GM12878 (cell line): Measurements from ENCODE around the gene ANKRD66. TPM values are rescaled to one million over a fixed set of nuclear protein-coding genes. Genes with fewer than 3 reads are reported as not detected.
"Not testable (repeated sequence)": the region's sequence is repeated elsewhere in the genome, so short reads cannot be mapped to it uniquely, and the experiment has no call there.

Experiments
- ATAC-seq: fragments of 200-7000 bp; cut with Tn5 transposase; 3 replicates; pipeline ENCODE4 v1.9.1; 2020; ENCODE audit warnings: mild to moderate bottlenecking, moderate library complexity
- BruUV-seq: library from RNA; stranded (reverse); fragments of 400-500 nt; replicated peaks from 2 replicates; lab custom pipeline; 2021; lab: Mats Ljungman, UMichigan
- CTCF ChIA-PET: fragments of 300-600 bp; sonication (Branson Sonifier 250); formaldehyde crosslinking; extraction: SDS; loops from one replicate; lab custom pipeline; 2021; ENCODE audit warnings: inconsistent platforms; lab: Yijun Ruan, JAX
- POLR2A ChIA-PET: fragments of 350-600 bp; formaldehyde crosslinking; extraction: SDS; loops from one replicate; lab custom pipeline; 2021; ENCODE audit warnings: inconsistent platforms; lab: Charles Lee
- RAD21 ChIA-PET: fragments of 300-600 bp; sonication (Branson Sonifier 250); formaldehyde crosslinking; loops from one replicate; lab custom pipeline; 2023; ENCODE audit warnings: antibody characterized with exemption; ENCODE audit not compliant: unreplicated experiment; lab: Charles Lee
- SMC1A ChIA-PET: fragments of 300-600 bp; sonication (Branson Sonifier 250); formaldehyde crosslinking; loops from one replicate; lab custom pipeline; 2023; ENCODE audit not compliant: unreplicated experiment, uncharacterized antibody; lab: Charles Lee
- DNase-seq: peaks from one replicate; pipeline ENCODE4 v3.0.0-alpha.2; 2011; ENCODE audit warnings: low read depth, low spot score
- FAIRE-seq: peaks from 3 replicates; lab custom pipeline; 2011; peaks lifted over from hg19 to GRCh38; lab: Jason Lieb, UNC
- H2AFZ ChIP-seq: 2 replicates; pipeline ENCODE4 v1.6.0; 2011; ENCODE audit warnings: low read depth, low read length, control low read depth; ENCODE audit not compliant: control insufficient read depth
- H3K27ac ChIP-seq: 2 replicates; pipeline ENCODE4 v1.5.1; 2011; ENCODE audit warnings: control low read depth; ENCODE audit not compliant: control insufficient read depth, insufficient read depth
- H3K27me3 ChIP-seq, 2 experiments: replicated peaks in 1 of 2; 2 replicates each; pipeline versions ENCODE4 v1.6.0 to v1.6.1; 2011; ENCODE audit warnings: low read length in 1 of 2; ENCODE audit not compliant: control insufficient read depth in 2 of 2, insufficient read depth in 2 of 2
- H3K36me3 ChIP-seq, 2 experiments: 2 replicates each; pipeline ENCODE4 v1.5.1; 2011; ENCODE audit warnings: low read length in 1 of 2; ENCODE audit not compliant: control insufficient read depth in 2 of 2, insufficient read depth in 2 of 2
- H3K4me1 ChIP-seq: 2 replicates; pipeline ENCODE4 v1.6.1; 2011; ENCODE audit warnings: mild to moderate bottlenecking, low read length, moderate library complexity, mixed read lengths; ENCODE audit not compliant: control insufficient read depth, insufficient read depth
- H3K4me2 ChIP-seq: 2 replicates; pipeline ENCODE4 v1.6.0; 2011; ENCODE audit warnings: control low read depth; ENCODE audit not compliant: control insufficient read depth, insufficient read depth
- H3K4me3 ChIP-seq: fragments of 200-600 bp; sonication (generic); 2 replicates; pipeline ENCODE4 v1.5.1; 2016
- H3K79me2 ChIP-seq: 2 replicates; pipeline ENCODE4 v1.6.0; 2011; ENCODE audit warnings: low read length; ENCODE audit not compliant: control insufficient read depth, insufficient read depth
- H3K9ac ChIP-seq: 2 replicates; pipeline ENCODE4 v1.8.0; 2011; ENCODE audit warnings: low read length, control low read depth, mixed read lengths; ENCODE audit not compliant: control insufficient read depth, insufficient read depth
- H3K9me3 ChIP-seq: replicated peaks from 3 replicates; pipeline ENCODE4 v1.5.1; 2011; ENCODE audit warnings: mild to moderate bottlenecking, low read length; ENCODE audit not compliant: control insufficient read depth, insufficient read depth
- H4K20me1 ChIP-seq: 2 replicates; pipeline ENCODE4 v1.6.0; 2011; ENCODE audit not compliant: control insufficient read depth, insufficient read depth
- CBFB ChIP-seq: IDR thresholded peaks from 2 replicates; pipeline ENCODE4 v1.6.1; 2016; ENCODE audit warnings: antibody characterized with exemption, low read depth
- CHD1 ChIP-seq: IDR thresholded peaks from 2 replicates; pipeline ENCODE4 v1.6.1; 2012; ENCODE audit warnings: low read depth, low read length, improper control_type of control experiment
- FOXM1 ChIP-seq: IDR thresholded peaks from 2 replicates; pipeline ENCODE4 v1.6.1; 2012; ENCODE audit warnings: low read depth, mild to moderate bottlenecking, inconsistent platforms, low read length, moderate library complexity
- KDM1A ChIP-seq: fragments of 200-600 bp; sonication (generic); IDR thresholded peaks from 2 replicates; pipeline ENCODE4 v1.6.1; 2016; ENCODE audit warnings: borderline replicate concordance
- KLF5 ChIP-seq: fragments of 450-650 bp; IDR thresholded peaks from 2 replicates; pipeline ENCODE4 v1.6.1; 2014; ENCODE audit warnings: mild to moderate bottlenecking; ENCODE audit not compliant: partially characterized antibody
- RCOR1 ChIP-seq: conservative IDR thresholded peaks from 2 replicates; pipeline ENCODE4 v1.6.1; 2012; ENCODE audit warnings: low read depth, low read length, improper control_type of control experiment
- WGBS: methylation state at CpG from one replicate; pipeline ENCODE4 v1.1.6; 2016; ENCODE audit warnings: low lambda C conversion rate; ENCODE audit not compliant: insufficient replicate concordance, insufficient coverage; ENCODE audit errors: missing lambda C conversion rate; 5-methylcytosine and 5-hydroxymethylcytosine counted together
- in situ Hi-C: fragments of 300-500 bp; cut with MboI; formaldehyde crosslinking; loops from 9 replicates; pipeline ENCODE4 v1.14.3; 2018; ENCODE audit warnings: mixed read lengths
- intact Hi-C: fragments of 100-400 bp; cut with micrococcal nuclease; formaldehyde crosslinking; loops from one replicate; pipeline ENCODE4 v1.14.2; 2022; ENCODE audit not compliant: unreplicated experiment
- polyA plus RNA-seq, 11 experiments: library from polyadenylated mRNA; depleted of rRNA in 4 of 11; unstranded in 6 of 11; stranded (reverse) in 5 of 11; fragments of >200 nt; fragmentation: Nextera tagmentation in 4 of 11; fragmentation: Illumina TruSeq in 1 of 11; extraction: Ambion mirVana in 4 of 11; extraction: Trizol in 1 of 11; gene quantifications; 1 replicate in 1 of 11; 2 replicates in 10 of 11; pipeline versions ENCODE4 v1.2.1 to v1.2.3, GENCODE V29; 2011 to 2016; ENCODE audit warnings: inconsistent platforms in 2 of 11, missing spikeins in 2 of 11, low read depth in 1 of 11
- total RNA-seq, 4 experiments: library from RNA; depleted of rRNA in 3 of 4; stranded (reverse); fragments of >200 nt in 3 of 4; fragmentation: Illumina TruSeq in 1 of 4; extraction: Trizol in 1 of 4; gene quantifications; 2 replicates each; pipeline versions ENCODE4 v1.2.1 to v1.2.3, GENCODE V29; 2013 to 2021
- TF ChIP-seq, protein P1 (sequence below): fragments of 450-650 bp; IDR thresholded peaks from 2 replicates; pipeline ENCODE4 v1.6.1; 2017; ENCODE audit warnings: mild to moderate bottlenecking, moderate library complexity

Gene ANKRD66
- total and polyA plus RNA-seq, 10 of the 15 experiments (the other 5 are each of a cell fraction or from before 2014, with no cell fraction given): not detected

DNA sequence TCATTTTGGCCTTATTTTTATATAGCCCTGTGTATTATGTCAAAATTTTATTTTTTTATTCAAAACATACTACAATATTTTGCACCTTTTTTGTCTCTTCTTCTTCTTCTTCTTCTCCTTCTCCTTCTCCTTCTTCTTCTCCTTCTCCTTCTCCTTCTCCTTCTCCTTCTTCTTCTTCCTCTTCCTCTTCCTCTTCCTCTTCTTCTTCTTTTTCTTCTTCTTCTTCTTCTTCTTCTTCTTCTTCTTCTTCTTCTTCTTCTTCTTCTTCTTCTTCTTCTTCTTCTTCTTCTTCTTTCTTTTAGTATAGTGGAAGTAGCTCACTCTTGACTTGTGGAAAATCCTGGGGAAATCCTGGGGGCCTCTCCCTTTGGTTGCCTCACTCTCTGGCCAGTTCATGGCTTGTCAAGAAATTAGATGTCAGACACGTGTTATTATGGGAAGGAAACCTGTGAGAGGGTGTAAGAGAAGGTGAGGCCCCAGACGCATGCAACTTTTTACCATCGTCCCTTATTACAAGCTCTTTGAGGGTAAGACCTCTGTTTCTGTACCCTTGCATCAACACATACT is 2.5 kb upstream of the ANKRD66 start:
- POLR2A ChIA-PET: not testable (repeated sequence)

DNA sequence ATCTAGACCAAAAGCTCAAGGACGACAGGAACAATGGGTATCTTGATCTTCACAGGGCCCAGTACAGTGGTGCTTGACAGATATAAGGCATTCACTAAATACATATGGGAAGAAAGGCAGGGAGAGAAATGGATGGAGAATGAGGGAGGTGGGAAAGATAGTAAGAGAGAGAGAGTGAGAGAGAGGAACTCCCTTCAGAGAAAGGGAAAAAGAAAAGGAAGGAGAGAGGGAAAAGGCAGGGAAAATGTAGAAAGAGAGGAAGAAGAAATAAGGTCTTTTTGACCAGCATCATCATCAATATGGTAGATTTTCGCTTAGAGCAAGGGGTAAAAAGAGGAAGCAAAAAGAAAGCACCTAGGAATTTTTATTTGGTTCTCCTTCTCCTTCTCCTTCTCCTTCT is 760 bp upstream of the ANKRD66 start:
- no peak for TF ChIP-seq KLF5
- TF ChIP-seq CBFB: no peak
- no peak for TF ChIP-seq CHD1
- no peak for TF ChIP-seq KDM1A
- TF ChIP-seq, protein P1, sequence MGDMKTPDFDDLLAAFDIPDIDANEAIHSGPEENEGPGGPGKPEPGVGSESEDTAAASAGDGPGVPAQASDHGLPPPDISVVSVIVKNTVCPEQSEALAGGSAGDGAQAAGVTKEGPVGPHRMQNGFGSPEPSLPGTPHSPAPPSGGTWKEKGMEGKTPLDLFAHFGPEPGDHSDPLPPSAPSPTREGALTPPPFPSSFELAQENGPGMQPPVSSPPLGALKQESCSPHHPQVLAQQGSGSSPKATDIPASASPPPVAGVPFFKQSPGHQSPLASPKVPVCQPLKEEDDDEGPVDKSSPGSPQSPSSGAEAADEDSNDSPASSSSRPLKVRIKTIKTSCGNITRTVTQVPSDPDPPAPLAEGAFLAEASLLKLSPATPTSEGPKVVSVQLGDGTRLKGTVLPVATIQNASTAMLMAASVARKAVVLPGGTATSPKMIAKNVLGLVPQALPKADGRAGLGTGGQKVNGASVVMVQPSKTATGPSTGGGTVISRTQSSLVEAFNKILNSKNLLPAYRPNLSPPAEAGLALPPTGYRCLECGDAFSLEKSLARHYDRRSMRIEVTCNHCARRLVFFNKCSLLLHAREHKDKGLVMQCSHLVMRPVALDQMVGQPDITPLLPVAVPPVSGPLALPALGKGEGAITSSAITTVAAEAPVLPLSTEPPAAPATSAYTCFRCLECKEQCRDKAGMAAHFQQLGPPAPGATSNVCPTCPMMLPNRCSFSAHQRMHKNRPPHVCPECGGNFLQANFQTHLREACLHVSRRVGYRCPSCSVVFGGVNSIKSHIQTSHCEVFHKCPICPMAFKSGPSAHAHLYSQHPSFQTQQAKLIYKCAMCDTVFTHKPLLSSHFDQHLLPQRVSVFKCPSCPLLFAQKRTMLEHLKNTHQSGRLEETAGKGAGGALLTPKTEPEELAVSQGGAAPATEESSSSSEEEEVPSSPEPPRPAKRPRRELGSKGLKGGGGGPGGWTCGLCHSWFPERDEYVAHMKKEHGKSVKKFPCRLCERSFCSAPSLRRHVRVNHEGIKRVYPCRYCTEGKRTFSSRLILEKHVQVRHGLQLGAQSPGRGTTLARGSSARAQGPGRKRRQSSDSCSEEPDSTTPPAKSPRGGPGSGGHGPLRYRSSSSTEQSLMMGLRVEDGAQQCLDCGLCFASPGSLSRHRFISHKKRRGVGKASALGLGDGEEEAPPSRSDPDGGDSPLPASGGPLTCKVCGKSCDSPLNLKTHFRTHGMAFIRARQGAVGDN: no peak
- TF ChIP-seq FOXM1: no peak
- no peak for TF ChIP-seq RCOR1
- no TSS peak for BruUV-seq
- Histone ChIP-seq H3K27ac (no peak overlapping the region), H3K9me3 (no peaks in the 10 kb centered on the region), H3K9ac (no peak overlapping the region), H4K20me1 (no peaks in the 10 kb centered on the region), H3K79me2 (no peaks in the 10 kb centered on the region), H3K4me2 (no peak overlapping the region), H3K27me3 (no peaks in the 10 kb centered on the region), H3K36me3 (no peaks in the 10 kb centered on the region), H2AFZ (no peak overlapping the region), H3K4me3 (no peak overlapping the region), H3K4me1 (no peaks in the 10 kb centered on the region)
- ATAC-seq (no peak), DNase-seq (no peak), FAIRE-seq (no peak)
- in situ Hi-C loops: no loop called here
- CTCF ChIA-PET: no interaction called here
- POLR2A ChIA-PET: no interaction called here
- RAD21 ChIA-PET: interaction anchor here (0.6 kb wide), 1 partner anchor 22 kb away, joined by 3 read pairs; no protein-coding TSS in a partner anchor
- intact Hi-C loops: no loop called here
- SMC1A ChIA-PET: no interaction called here
- WGBS: 0% methylated on average over 2 of the region's 2 CpGs

More for the DNA sequence above, 2.5 kb upstream of the ANKRD66 start:
- DNase-seq, RAD21 ChIA-PET, H3K4me3 ChIP-seq, CTCF ChIA-PET, SMC1A ChIA-PET, ATAC-seq, FAIRE-seq, H2AFZ ChIP-seq, BruUV-seq, H3K36me3 ChIP-seq, H3K9me3 ChIP-seq, H3K27me3 ChIP-seq, H3K4me2 ChIP-seq, in situ Hi-C loops, H3K79me2 ChIP-seq, H4K20me1 ChIP-seq, H3K9ac ChIP-seq, H3K4me1 ChIP-seq, intact Hi-C loops, H3K27ac ChIP-seq: not testable (repeated sequence)
- 17% methylated on average over 3 of the region's 3 CpGs for WGBS
